Chondrocyte (in vitro differentiated cells): Measurements from ENCODE around the gene ELL. TPM values are rescaled to one million over a fixed set of nuclear protein-coding genes. Genes with fewer than 3 reads are reported as not detected.
A peak's percentile ranks its signal among the peaks of the same experiment; 100 is the strongest.

Experiments used
- DNase-seq: peaks from one replicate; pipeline ENCODE4 v3.0.0; 2021; ENCODE audit warnings: mixed read lengths, low spot score
- H3K27ac Mint-ChIP-seq: one replicate; pipeline ENCODE4 v1.8.0; 2021; ENCODE audit warnings: mild to moderate bottlenecking, moderate library complexity, mixed read lengths; ENCODE audit not compliant: unreplicated experiment
- H3K27me3 Mint-ChIP-seq: 2 replicates; pipeline ENCODE4 v1.8.0; 2021; ENCODE audit warnings: low read depth, mixed read lengths
- H3K36me3 Mint-ChIP-seq: 2 replicates; pipeline ENCODE4 v1.8.0; 2021; ENCODE audit warnings: low read depth, mixed read lengths
- H3K4me1 Mint-ChIP-seq: 2 replicates; pipeline ENCODE4 v1.8.0; 2021; ENCODE audit warnings: low read depth, mild to moderate bottlenecking, mixed read lengths
- H3K4me3 Mint-ChIP-seq: one replicate; pipeline ENCODE4 v1.8.0; 2021; ENCODE audit warnings: mild to moderate bottlenecking, moderate library complexity, mixed read lengths; ENCODE audit not compliant: unreplicated experiment
- H3K9me3 Mint-ChIP-seq: 2 replicates; pipeline ENCODE4 v1.8.0; 2021; ENCODE audit warnings: low read depth, mixed read lengths
- CTCF ChIP-seq: fragments of 200-600 bp; sonication (generic); IDR thresholded peaks from 2 replicates; pipeline ENCODE4 v1.5.0; 2021; ENCODE audit warnings: antibody characterized with exemption, mild to moderate bottlenecking, moderate library complexity
- total RNA-seq: library from RNA; stranded (reverse); gene quantifications from 3 replicates; pipeline ENCODE4 v1.2.1, GENCODE V29; 2021

Gene ELL
- total RNA-seq, 1 donor from 2014 or later = 14.0 TPM

GRCh38 chr19:18465214-18465963, 56.5 kb downstream of the ELL start:
- Mint-ChIP-seq H3K4me1 (peaks cover 63% of the 10 kb centered on the region), H3K4me3 (no peak overlapping the region), H3K36me3 (peaks cover 9% of the 10 kb centered on the region), H3K27ac (peak overlapping the region; percentile 94), H3K9me3 (no peaks in the 10 kb centered on the region), H3K27me3 (no peaks in the 10 kb centered on the region)
- DNase-seq = no peak
- no peak for TF ChIP-seq CTCF

DNA sequence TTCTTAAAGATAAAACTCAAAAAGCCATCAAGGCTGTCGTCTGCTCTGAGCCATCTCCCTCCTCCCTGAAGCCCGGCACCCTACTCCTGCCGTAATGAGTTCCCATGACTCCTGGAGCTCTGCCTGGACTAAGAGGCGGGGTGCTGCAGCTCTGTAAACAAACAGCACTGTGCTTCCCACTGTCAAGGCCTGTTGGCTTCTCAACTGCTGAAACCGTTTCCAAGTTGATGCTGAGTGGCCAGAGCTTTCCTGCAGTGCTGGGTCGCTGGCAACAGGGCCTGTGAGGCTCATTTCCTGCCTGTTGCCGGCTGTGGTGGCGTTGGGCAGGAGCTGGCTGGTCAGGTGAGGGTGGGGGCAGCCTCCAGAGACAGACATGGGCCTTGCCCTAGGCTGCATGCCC, 57.2 kb downstream of the ELL start:
- Mint-ChIP-seq H3K4me1 (peaks cover 68% of the 10 kb centered on the region), H3K4me3 (peak overlapping the region; percentile 14), H3K27ac (peak overlapping the region; percentile 94), H3K27me3 (no peaks in the 10 kb centered on the region), H3K36me3 (peaks cover 11% of the 10 kb centered on the region), H3K9me3 (no peaks in the 10 kb centered on the region)
- no peak for TF ChIP-seq CTCF
- no peak for DNase-seq

DNA sequence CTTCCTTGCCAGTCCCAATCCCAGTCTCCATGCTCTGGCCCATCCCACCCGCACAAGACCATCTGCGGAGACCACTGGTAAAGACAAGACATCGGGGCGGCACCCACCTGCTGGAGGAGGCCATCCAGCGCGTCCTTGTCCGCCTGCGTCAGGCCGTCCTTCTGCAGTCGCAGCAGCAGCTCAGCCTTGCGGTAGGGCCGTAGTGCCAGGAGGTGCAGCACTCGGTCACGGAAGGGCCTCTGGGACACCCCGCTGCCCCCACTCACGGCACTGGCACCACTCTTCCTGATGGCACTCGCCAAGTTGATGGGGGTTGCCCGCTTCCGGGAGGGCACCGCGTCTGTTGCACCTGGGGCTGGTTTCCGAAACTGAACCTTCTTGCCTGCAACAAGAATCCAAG, 60.4 kb downstream of the ELL start:
- H3K9me3 Mint-ChIP-seq = no peaks in the 10 kb centered on the region
- DNase-seq = no peak
- peaks cover 13% of the 10 kb centered on the region for H3K36me3 Mint-ChIP-seq
- TF ChIP-seq CTCF = no peak
- H3K27me3 Mint-ChIP-seq = no peaks in the 10 kb centered on the region
- H3K27ac Mint-ChIP-seq = peak overlapping the region; percentile 98
- no peak overlapping the region for H3K4me3 Mint-ChIP-seq
- peaks cover 69% of the 10 kb centered on the region for H3K4me1 Mint-ChIP-seq

DNA sequence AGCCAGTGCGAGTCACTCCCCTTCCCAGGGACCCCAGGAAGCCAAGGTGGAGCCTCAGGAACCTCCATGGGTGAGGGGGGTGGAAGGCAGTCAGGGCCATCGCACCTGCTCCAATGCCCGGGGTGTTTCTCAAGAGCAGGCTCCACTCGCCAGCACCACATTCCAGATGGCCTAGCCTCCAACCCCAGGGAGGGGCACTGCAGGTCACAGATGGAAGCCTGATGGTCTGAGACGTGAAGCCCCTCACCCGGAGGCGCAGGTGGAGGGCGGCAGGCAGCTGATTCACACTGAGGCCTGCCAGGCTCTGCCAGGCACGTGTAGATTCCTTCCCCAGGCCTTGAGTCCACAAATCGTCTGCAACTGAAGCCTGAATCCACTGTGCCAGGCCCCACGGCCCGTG, 61.0 kb downstream of the ELL start:
- Mint-ChIP-seq H3K4me3 (no peak overlapping the region), H3K27me3 (no peaks in the 10 kb centered on the region), H3K4me1 (peaks cover 72% of the 10 kb centered on the region), H3K36me3 (peaks cover 16% of the 10 kb centered on the region), H3K9me3 (no peaks in the 10 kb centered on the region), H3K27ac (peak overlapping the region; percentile 98)
- DNase-seq = no peak
- TF ChIP-seq CTCF = no peak

GRCh38 chr19:18457483-18458331, 64.2 kb downstream of the ELL start:
- no peak for TF ChIP-seq CTCF
- Mint-ChIP-seq H3K4me1 (peaks cover 62% of the 10 kb centered on the region), H3K27ac (peak overlapping the region; percentile 49), H3K4me3 (no peak overlapping the region), H3K9me3 (no peaks in the 10 kb centered on the region), H3K27me3 (no peaks in the 10 kb centered on the region), H3K36me3 (peaks cover 13% of the 10 kb centered on the region)
- DNase-seq = no peak
